ENCODE results near the gene STK10. TPM values are rescaled to one million over a fixed set of nuclear protein-coding genes. Genes with fewer than 3 reads are reported as not detected.

Gene STK10
- total and polyA plus RNA-seq, 4 donors, result 2.8 to 21.7 (median 7.7) TPM

DNA sequence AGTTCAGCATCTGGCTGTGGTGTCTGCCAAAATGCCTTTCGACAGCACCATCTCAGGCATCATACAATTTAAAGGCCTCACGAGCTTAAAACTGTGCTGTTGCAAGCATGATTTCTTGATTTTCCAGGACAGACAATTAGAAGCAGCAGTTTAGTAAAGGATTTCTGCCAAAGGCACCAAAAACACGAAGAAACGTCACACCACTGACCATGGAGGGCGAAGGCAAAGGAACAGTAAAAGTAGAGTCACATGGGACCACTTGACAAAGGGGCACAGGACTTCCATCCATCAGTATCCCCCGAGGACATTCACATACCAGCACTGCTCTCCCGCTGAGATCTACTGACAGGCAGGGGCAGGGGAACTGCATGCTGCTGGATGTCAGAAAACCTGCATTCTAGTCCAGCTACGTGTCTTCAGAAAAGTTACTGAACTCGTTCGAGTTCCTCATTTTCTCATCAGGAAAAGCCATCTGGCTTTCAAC is 111.2 kb downstream of the STK10 start (continued):
- TF ChIP-seq, protein P1, sequence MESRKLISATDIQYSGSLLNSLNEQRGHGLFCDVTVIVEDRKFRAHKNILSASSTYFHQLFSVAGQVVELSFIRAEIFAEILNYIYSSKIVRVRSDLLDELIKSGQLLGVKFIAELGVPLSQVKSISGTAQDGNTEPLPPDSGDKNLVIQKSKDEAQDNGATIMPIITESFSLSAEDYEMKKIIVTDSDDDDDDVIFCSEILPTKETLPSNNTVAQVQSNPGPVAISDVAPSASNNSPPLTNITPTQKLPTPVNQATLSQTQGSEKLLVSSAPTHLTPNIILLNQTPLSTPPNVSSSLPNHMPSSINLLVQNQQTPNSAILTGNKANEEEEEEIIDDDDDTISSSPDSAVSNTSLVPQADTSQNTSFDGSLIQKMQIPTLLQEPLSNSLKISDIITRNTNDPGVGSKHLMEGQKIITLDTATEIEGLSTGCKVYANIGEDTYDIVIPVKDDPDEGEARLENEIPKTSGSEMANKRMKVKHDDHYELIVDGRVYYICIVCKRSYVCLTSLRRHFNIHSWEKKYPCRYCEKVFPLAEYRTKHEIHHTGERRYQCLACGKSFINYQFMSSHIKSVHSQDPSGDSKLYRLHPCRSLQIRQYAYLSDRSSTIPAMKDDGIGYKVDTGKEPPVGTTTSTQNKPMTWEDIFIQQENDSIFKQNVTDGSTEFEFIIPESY (IDR thresholded peaks at IDR 0.05), result no peak
- no peak for TF ChIP-seq TAF1 (conservative IDR thresholded peaks at IDR 0.05)

DNA sequence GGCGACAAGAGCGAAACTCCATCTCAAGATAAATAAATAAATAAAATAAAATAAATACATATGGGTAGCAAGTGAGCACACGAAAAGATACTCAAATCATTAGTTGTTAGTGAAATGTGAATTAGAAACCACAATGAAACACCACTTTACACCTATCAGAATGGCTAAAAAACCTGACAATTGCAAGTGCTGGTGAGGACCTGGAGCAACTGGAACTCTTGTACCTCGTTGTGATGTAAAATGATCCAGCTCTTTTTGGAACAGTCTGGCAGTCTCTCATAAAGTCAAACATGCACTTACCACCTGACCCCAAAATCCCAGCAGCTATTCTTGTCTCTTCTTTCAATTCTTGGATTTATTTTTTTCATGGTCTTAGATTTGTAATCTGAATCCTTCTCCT is 112.4 kb downstream of the STK10 start:
- no peak for DNase-seq (ENCODE audit: low spot score)
- H3K9me3 ChIP-seq (ENCODE audit: control insufficient read depth in 4 of 4, low read length in 3 of 4), result no peaks in the 10 kb centered on the region
- no peaks in the 10 kb centered on the region for H3K36me3 ChIP-seq (ENCODE audit: control insufficient read depth in 4 of 4, insufficient read depth in 3 of 4, low read depth in 1 of 4, low read length in 3 of 4)
- H3K27ac ChIP-seq (ENCODE audit: low read depth in 1 of 2, low read length in 2 of 2), result no peak overlapping the region
- WGBS, result 98% methylated on average over 4 of the region's 4 CpGs
- peaks cover 0 to 3% (median 0%) of the 10 kb centered on the region in 4 donors for H3K4me1 ChIP-seq (ENCODE audit: control insufficient read depth in 4 of 4, insufficient read depth in 4 of 4, low read length in 3 of 4)
- TF ChIP-seq, protein P2, sequence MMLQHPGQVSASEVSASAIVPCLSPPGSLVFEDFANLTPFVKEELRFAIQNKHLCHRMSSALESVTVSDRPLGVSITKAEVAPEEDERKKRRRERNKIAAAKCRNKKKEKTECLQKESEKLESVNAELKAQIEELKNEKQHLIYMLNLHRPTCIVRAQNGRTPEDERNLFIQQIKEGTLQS (IDR thresholded peaks at IDR 0.05), result no peak
- TF ChIP-seq JUND (IDR thresholded peaks at IDR 0.05) (no peak), RXRA (IDR thresholded peaks at IDR 0.05) (no peak), TAF1 (conservative IDR thresholded peaks at IDR 0.05) (no peak), GABPA (IDR thresholded peaks at IDR 0.05 in 1 of 2, conservative IDR thresholded peaks at IDR 0.05 in 1 of 2) (no peak), FOXA1 (IDR thresholded peaks at IDR 0.05) (no peak), YY1 (IDR thresholded peaks at IDR 0.05) (no peak), RAD21 (IDR thresholded peaks at IDR 0.05) (no peak), FOXA2 (IDR thresholded peaks at IDR 0.05) (no peak), HNF4G (IDR thresholded peaks at IDR 0.05) (no peak), SP1 (IDR thresholded peaks at IDR 0.05) (no peak), EGR1 (IDR thresholded peaks at IDR 0.05; ENCODE audit: low read depth in 2 of 2) (no peak)
- TF ChIP-seq, protein P3, sequence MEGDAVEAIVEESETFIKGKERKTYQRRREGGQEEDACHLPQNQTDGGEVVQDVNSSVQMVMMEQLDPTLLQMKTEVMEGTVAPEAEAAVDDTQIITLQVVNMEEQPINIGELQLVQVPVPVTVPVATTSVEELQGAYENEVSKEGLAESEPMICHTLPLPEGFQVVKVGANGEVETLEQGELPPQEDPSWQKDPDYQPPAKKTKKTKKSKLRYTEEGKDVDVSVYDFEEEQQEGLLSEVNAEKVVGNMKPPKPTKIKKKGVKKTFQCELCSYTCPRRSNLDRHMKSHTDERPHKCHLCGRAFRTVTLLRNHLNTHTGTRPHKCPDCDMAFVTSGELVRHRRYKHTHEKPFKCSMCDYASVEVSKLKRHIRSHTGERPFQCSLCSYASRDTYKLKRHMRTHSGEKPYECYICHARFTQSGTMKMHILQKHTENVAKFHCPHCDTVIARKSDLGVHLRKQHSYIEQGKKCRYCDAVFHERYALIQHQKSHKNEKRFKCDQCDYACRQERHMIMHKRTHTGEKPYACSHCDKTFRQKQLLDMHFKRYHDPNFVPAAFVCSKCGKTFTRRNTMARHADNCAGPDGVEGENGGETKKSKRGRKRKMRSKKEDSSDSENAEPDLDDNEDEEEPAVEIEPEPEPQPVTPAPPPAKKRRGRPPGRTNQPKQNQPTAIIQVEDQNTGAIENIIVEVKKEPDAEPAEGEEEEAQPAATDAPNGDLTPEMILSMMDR (IDR thresholded peaks at IDR 0.05; ENCODE audit: low read depth, low read length, missing input control), result no peak
- TF ChIP-seq, protein P4, sequence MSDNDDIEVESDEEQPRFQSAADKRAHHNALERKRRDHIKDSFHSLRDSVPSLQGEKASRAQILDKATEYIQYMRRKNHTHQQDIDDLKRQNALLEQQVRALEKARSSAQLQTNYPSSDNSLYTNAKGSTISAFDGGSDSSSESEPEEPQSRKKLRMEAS (IDR thresholded peaks at IDR 0.05), result no peak
- no peak overlapping the region for H3K4me3 ChIP-seq (ENCODE audit: low read depth in 1 of 3, low read length in 3 of 3)
- no peaks in the 10 kb centered on the region for H3K27me3 ChIP-seq (ENCODE audit: control insufficient read depth in 4 of 4, insufficient read depth in 4 of 4, low read length in 3 of 4)
- no peak overlapping the region for H3K9ac ChIP-seq (ENCODE audit: low read depth in 1 of 2, low read length in 2 of 2)

DNA sequence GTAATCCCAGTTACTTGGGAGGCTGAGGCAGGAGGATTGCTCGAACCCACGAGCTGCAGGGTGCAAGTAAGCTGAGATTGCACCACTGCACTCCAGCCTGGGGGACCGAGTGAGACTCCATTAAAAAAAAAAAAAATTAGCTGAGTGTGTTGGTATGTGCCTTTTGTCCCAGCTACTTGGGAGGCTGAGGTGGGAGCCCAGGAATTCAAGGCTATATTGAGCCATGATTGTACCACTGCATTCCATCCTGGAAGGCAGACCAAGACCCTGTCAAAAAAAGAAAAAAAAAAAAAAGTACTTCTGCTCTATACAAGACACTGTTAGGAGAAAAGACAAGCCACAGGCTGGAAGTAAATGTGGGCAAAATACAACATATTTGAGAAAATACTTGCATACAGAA is 113.1 kb downstream of the STK10 start:
- no peak overlapping the region for H3K4me3 ChIP-seq (ENCODE audit: low read depth in 1 of 3, low read length in 3 of 3)
- H3K9me3 ChIP-seq (ENCODE audit: control insufficient read depth in 4 of 4, low read length in 3 of 4), result no peaks in the 10 kb centered on the region
- H3K4me1 ChIP-seq (ENCODE audit: control insufficient read depth in 4 of 4, insufficient read depth in 4 of 4, low read length in 3 of 4), result peaks cover 0 to 3% (median 0%) of the 10 kb centered on the region in 4 donors
- no peak for DNase-seq (ENCODE audit: low spot score)
- H3K27ac ChIP-seq (ENCODE audit: low read depth in 1 of 2, low read length in 2 of 2), result no peak overlapping the region
- no peaks in the 10 kb centered on the region for H3K27me3 ChIP-seq (ENCODE audit: control insufficient read depth in 4 of 4, insufficient read depth in 4 of 4, low read length in 3 of 4)
- H3K9ac ChIP-seq (ENCODE audit: low read depth in 1 of 2, low read length in 2 of 2), result no peak overlapping the region
- WGBS, result 93% methylated on average over 3 of the region's 3 CpGs
- TF ChIP-seq, protein P3 (IDR thresholded peaks at IDR 0.05; ENCODE audit: low read depth, low read length, missing input control), result no peak
- TF ChIP-seq EGR1 (IDR thresholded peaks at IDR 0.05; ENCODE audit: low read depth in 2 of 2), result no peak
- TF ChIP-seq RAD21 (IDR thresholded peaks at IDR 0.05), result no peak
- TF ChIP-seq FOXA1 (IDR thresholded peaks at IDR 0.05), result no peak
- no peak for TF ChIP-seq SP1 (IDR thresholded peaks at IDR 0.05)
- no peak for TF ChIP-seq HNF4G (IDR thresholded peaks at IDR 0.05)
- TF ChIP-seq, protein P4 (IDR thresholded peaks at IDR 0.05), result no peak
- H3K36me3 ChIP-seq (ENCODE audit: control insufficient read depth in 4 of 4, insufficient read depth in 3 of 4, low read depth in 1 of 4, low read length in 3 of 4), result no peaks in the 10 kb centered on the region
